ENCODE data around the gene MXRA7.
A peak's percentile ranks its signal among the peaks of the same experiment; 100 is the strongest.
"Not testable (repeated sequence)": the region's sequence is repeated elsewhere in the genome, so short reads cannot be mapped to it uniquely, and the experiment has no call there.

MXRA7 gene

GRCh38 chr17:76734080-76734840 is 23.5 kb upstream of the MXRA7 start:
- in situ Hi-C loops (cut with MboI; ENCODE audit: low sequenced_read_pairs, unreplicated experiment): no loop called here
- no peak for DNase-seq (ENCODE audit: low spot score)
- no peak for TF ChIP-seq CTCF (IDR thresholded peaks at IDR 0.05; ENCODE audit: borderline replicate concordance, control extremely low read depth, extremely low read depth, insufficient read depth, missing control alignments)

GRCh38 chr17:76733618-76733957 is 22.8 kb upstream of the MXRA7 start:
- in situ Hi-C loops (cut with MboI; ENCODE audit: low sequenced_read_pairs, unreplicated experiment): no loop called here
- TF ChIP-seq CTCF (IDR thresholded peaks at IDR 0.05; ENCODE audit: borderline replicate concordance, control extremely low read depth, extremely low read depth, insufficient read depth, missing control alignments): no peak
- no peak for DNase-seq (ENCODE audit: low spot score)

GRCh38 chr17:76732734-76733617 is 22.2 kb upstream of the MXRA7 start:
- DNase-seq (ENCODE audit: low spot score): no peak
- TF ChIP-seq CTCF (IDR thresholded peaks at IDR 0.05; ENCODE audit: borderline replicate concordance, control extremely low read depth, extremely low read depth, insufficient read depth, missing control alignments): no peak
- in situ Hi-C loops (cut with MboI; ENCODE audit: low sequenced_read_pairs, unreplicated experiment): no loop called here

GRCh38 chr17:76731800-76732733 is 21.3 kb upstream of the MXRA7 start:
- in situ Hi-C loops (cut with MboI; ENCODE audit: low sequenced_read_pairs, unreplicated experiment); DNase-seq (ENCODE audit: low spot score): not testable (repeated sequence)

- TF ChIP-seq CTCF (IDR thresholded peaks at IDR 0.05; ENCODE audit: borderline replicate concordance, control extremely low read depth, extremely low read depth, insufficient read depth, missing control alignments): no peak
- in situ Hi-C loops (cut with MboI; ENCODE audit: low sequenced_read_pairs, unreplicated experiment): no loop called here
- DNase-seq (ENCODE audit: low spot score): no peak
Observed at GRCh38 chr17:76727745-76728456, 17.1 kb upstream of the MXRA7 start.

- TF ChIP-seq CTCF (IDR thresholded peaks at IDR 0.05; ENCODE audit: borderline replicate concordance, control extremely low read depth, extremely low read depth, insufficient read depth, missing control alignments): peak; percentile 86
- in situ Hi-C loops (cut with MboI; ENCODE audit: low sequenced_read_pairs, unreplicated experiment): no loop called here
- DNase-seq (ENCODE audit: low spot score): peak; percentile 86
Observed at GRCh38 chr17:76726776-76727718, 16.3 kb upstream of the MXRA7 start, which contains the start of gene METTL23. Gene METTL23 (plus strand): TSS chr17:76726839. CDS start chr17:76729711, 2,872 bp downstream.

Data from GM13976 (cell line).